Endothelial cell of umbilical vein (primary cell): ENCODE data around the gene ELOVL5. TPM values are rescaled to one million over a fixed set of nuclear protein-coding genes. Genes with fewer than 3 reads are reported as not detected.

Source experiments
- BruUV-seq: library from RNA; stranded (reverse); fragments of 400-500 nt; replicated peaks from 2 replicates; lab custom pipeline; 2021; lab: Mats Ljungman, UMichigan
- CTCF ChIA-PET: fragments of 300-600, 350-600 bp; sonication (Branson Sonifier 250); formaldehyde crosslinking; loops from one replicate; lab custom pipeline; 2021; ENCODE audit warnings: antibody characterized with exemption, inconsistent platforms; lab: Charles Lee
- POLR2A ChIA-PET: fragments of 300-600, 350-600 bp; sonication (Branson Sonifier 250); formaldehyde crosslinking; loops from one replicate; lab custom pipeline; 2021; ENCODE audit warnings: antibody characterized with exemption, inconsistent platforms; lab: Charles Lee
- DNase-seq: peaks from one replicate; pipeline ENCODE4 v3.0.0-alpha.2; 2011; ENCODE audit warnings: low read depth, low spot score
- FAIRE-seq: peaks from 2 replicates; lab custom pipeline; 2011; peaks lifted over from hg19 to GRCh38; lab: Jason Lieb, UNC
- H2AFZ ChIP-seq: 2 replicates; pipeline ENCODE4 v1.6.0; 2012; ENCODE audit warnings: low read depth, low read length, control low read depth, inconsistent platforms
- H3K27ac ChIP-seq: 2 replicates; pipeline ENCODE4 v1.5.1; 2011; ENCODE audit warnings: low read depth, mild to moderate bottlenecking, control low read depth, low read length, moderate library complexity; ENCODE audit not compliant: insufficient read depth
- H3K27me3 ChIP-seq, 2 experiments: 2 replicates each; pipeline versions ENCODE4 v1.6.0 to v1.6.1; 2011; ENCODE audit warnings: low read length in 2 of 2, mixed read lengths in 1 of 2; ENCODE audit not compliant: control insufficient read depth in 2 of 2, insufficient read depth in 2 of 2
- H3K36me3 ChIP-seq, 2 experiments: 2 replicates in 1 of 2; 3 replicates in 1 of 2; pipeline ENCODE4 v1.5.1; 2011; ENCODE audit warnings: low read length in 2 of 2, mild to moderate bottlenecking in 1 of 2, moderate library complexity in 1 of 2; ENCODE audit not compliant: control insufficient read depth in 2 of 2, insufficient read depth in 2 of 2; ENCODE audit errors: extremely low read depth in 1 of 2
- H3K4me1 ChIP-seq: 3 replicates; pipeline ENCODE4 v1.5.1; 2011; ENCODE audit warnings: mild to moderate bottlenecking, low read length; ENCODE audit not compliant: control insufficient read depth, insufficient read depth; ENCODE audit errors: extremely low read depth
- H3K4me2 ChIP-seq: 2 replicates; pipeline ENCODE4 v1.6.1; 2011; ENCODE audit warnings: low read length, control low read depth, mixed read lengths; ENCODE audit not compliant: insufficient read depth
- H3K4me3 ChIP-seq, 3 experiments: fragments of 200-600 bp in 1 of 3; sonication (generic), shearing (Covaris generic) in 1 of 3; replicated peaks in 1 of 3; 2 replicates each; pipeline ENCODE4 v1.5.1; 2011 to 2016; ENCODE audit warnings: control low read depth in 3 of 3, low read length in 3 of 3, mild to moderate bottlenecking in 2 of 3, inconsistent platforms in 1 of 3, low read depth in 1 of 3, moderate library complexity in 1 of 3; ENCODE audit not compliant: insufficient read depth in 1 of 3
- H3K79me2 ChIP-seq: 2 replicates; pipeline ENCODE4 v1.6.0; 2012; ENCODE audit warnings: low read length, inconsistent platforms; ENCODE audit not compliant: control insufficient read depth, insufficient read depth
- H3K9ac ChIP-seq: replicated peaks from 2 replicates; pipeline ENCODE3; 2011; ENCODE audit warnings: low read length, control low read depth; ENCODE audit not compliant: insufficient read depth; ENCODE audit errors: extremely low read depth
- H3K9me1 ChIP-seq: replicated peaks from 3 replicates; pipeline ENCODE4 v1.6.0; 2011; ENCODE audit warnings: mild to moderate bottlenecking, low read length; ENCODE audit not compliant: control insufficient read depth, insufficient read depth; ENCODE audit errors: extremely low read depth
- H3K9me3 ChIP-seq: replicated peaks from 2 replicates; pipeline ENCODE4 v1.5.1; 2012; ENCODE audit warnings: low read length, inconsistent platforms; ENCODE audit not compliant: control insufficient read depth, insufficient read depth
- H4K20me1 ChIP-seq: replicated peaks from 2 replicates; pipeline ENCODE3; 2011; ENCODE audit warnings: mild to moderate bottlenecking, low read length; ENCODE audit not compliant: control insufficient read depth, insufficient read depth; ENCODE audit errors: extremely low read depth
- CTCF ChIP-seq, 2 donors: IDR thresholded peaks; 1 replicate in 1 of 2; 2 replicates in 1 of 2; pipeline ENCODE4 v1.5.1; 2011; ENCODE audit warnings: low read length in 2 of 2, mild to moderate bottlenecking in 2 of 2, moderate library complexity in 2 of 2, control low read depth in 1 of 2, inconsistent platforms in 1 of 2, low read depth in 1 of 2; ENCODE audit not compliant: insufficient read depth in 1 of 2; ENCODE audit errors: extremely low read depth in 1 of 2
- EZH2 ChIP-seq: IDR thresholded peaks from 2 replicates; pipeline ENCODE4 v1.6.1; 2012; ENCODE audit warnings: borderline replicate concordance, low read depth, mild to moderate bottlenecking, moderate library complexity, low read length, inconsistent platforms; ENCODE audit not compliant: severe bottlenecking
- FOS ChIP-seq: IDR thresholded peaks from 2 replicates; pipeline ENCODE4 v1.6.1; 2011; ENCODE audit warnings: mild to moderate bottlenecking, low read length, moderate library complexity, borderline replicate concordance; ENCODE audit not compliant: insufficient read depth
- GATA2 ChIP-seq: IDR thresholded peaks from 2 replicates; pipeline ENCODE4 v1.7.0; 2011; ENCODE audit warnings: low read depth, mild to moderate bottlenecking, moderate library complexity, mixed read lengths, low read length; ENCODE audit not compliant: insufficient read length, insufficient read depth
- JUN ChIP-seq: IDR thresholded peaks from 2 replicates; pipeline ENCODE4 v1.6.1; 2011; ENCODE audit warnings: borderline replicate concordance, low read depth; ENCODE audit not compliant: insufficient read length, insufficient read depth
- MAX ChIP-seq: IDR thresholded peaks from 2 replicates; pipeline ENCODE4 v1.6.1; 2011; ENCODE audit not compliant: insufficient read depth, insufficient read length
- MYC ChIP-seq: IDR thresholded peaks from one replicate; pipeline ENCODE4 v1.6.1; 2011; ENCODE audit warnings: mild to moderate bottlenecking, low read depth, low read length
- POLR2A ChIP-seq: IDR thresholded peaks from 2 replicates; pipeline ENCODE4 v1.6.1; 2012; ENCODE audit warnings: low read depth, mild to moderate bottlenecking, control low read depth, low read length
- POLR2AphosphoS5 ChIP-seq: IDR thresholded peaks from 2 replicates; pipeline ENCODE4 v1.6.1; 2012; ENCODE audit warnings: low read depth, mild to moderate bottlenecking, control low read depth, low read length, moderate library complexity; ENCODE audit not compliant: insufficient read depth
- dilution Hi-C: fragments of 300-500 bp; cut with MboI; formaldehyde crosslinking; loops from one replicate; pipeline ENCODE4 v1.15.0; 2019; ENCODE audit warnings: low sequenced_read_pairs; ENCODE audit not compliant: extremely low pct_ligation_motif_present
- intact Hi-C: fragments of 100-400 bp; cut with micrococcal nuclease; formaldehyde crosslinking; loops from one replicate; pipeline ENCODE4 v1.10.0; 2022
- polyA plus RNA-seq, 4 experiments: library from polyadenylated mRNA; depleted of rRNA in 3 of 4; stranded (reverse) in 3 of 4; unstranded in 1 of 4; fragments of >200 nt; gene quantifications; 2 replicates each; pipeline versions ENCODE4 v1.2.1 to v1.2.3, GENCODE V29; 2011 to 2012; ENCODE audit warnings: missing spikeins in 1 of 4
- total RNA-seq: library from RNA; stranded (reverse); gene quantifications from 2 replicates; pipeline ENCODE4 v1.2.3, GENCODE V29; 2021

ELOVL5 gene
- total and polyA plus RNA-seq, 2 donors (not counting 3 experiments of a cell fraction or from before 2014, with no cell fraction given) = 85.9 to 140 TPM

GRCh38 chr6:53297004-53297403 lies 51.7 kb downstream of the ELOVL5 start:
- FAIRE-seq (no peak), DNase-seq (no peak)
- intact Hi-C loops (no loop called here), dilution Hi-C loops (no loop called here)
- Histone ChIP-seq H3K4me2 (no peak overlapping the region), H3K27ac (no peak overlapping the region), H3K9me1 (no peaks in the 10 kb centered on the region), H4K20me1 (no peaks in the 10 kb centered on the region), H2AFZ (no peak overlapping the region), H3K4me1 (peaks cover 38% of the 10 kb centered on the region), H3K79me2 (peaks cover 81% of the 10 kb centered on the region), H3K36me3 (peaks cover 1 to 3% of the 10 kb centered on the region in 2 experiments), H3K27me3 (no peaks in the 10 kb centered on the region), H3K4me3 (no peak overlapping the region), H3K9ac (no peak overlapping the region), H3K9me3 (no peaks in the 10 kb centered on the region)
- POLR2A ChIA-PET = no interaction called here
- no TSS peak for BruUV-seq
- TF ChIP-seq FOS (no peak), CTCF (IDR thresholded peaks at IDR 0.05; ENCODE audit: extremely low read depth in 1 of 2, insufficient read depth in 1 of 2, low read depth in 1 of 2, low read length in 2 of 2) (no peak), MAX (no peak), POLR2AphosphoS5 (no peak), EZH2 (no peak), POLR2A (no peak), MYC (no peak), GATA2 (no peak), JUN (no peak)
- CTCF ChIA-PET = no interaction called here
